RWPE1 (cell line): ENCODE measurements around the gene KMT2D.

Experiments
- CTCF ChIA-PET: fragments of 350-600 bp; sonication (Branson Sonifier 250); formaldehyde crosslinking; extraction: SDS; loops from one replicate; lab custom pipeline; 2021; lab: Yijun Ruan, JAX
- POLR2A ChIA-PET: fragments of 400-600 bp; formaldehyde crosslinking; extraction: SDS; loops from one replicate; lab custom pipeline; 2020; ENCODE audit warnings: antibody characterized with exemption; ENCODE audit not compliant: low non-redundant PET; lab: Yijun Ruan, JAX
- DNase-seq: peaks from one replicate; pipeline ENCODE4 v3.0.0; 2012; ENCODE audit warnings: low spot score
- H3K27ac ChIP-seq: fragments of 450-650 bp; 2 replicates; pipeline ENCODE4 v1.5.1; 2017
- TF ChIP-seq, protein P1 (sequence below): fragments of 450-650 bp; conservative IDR thresholded peaks from 2 replicates; pipeline ENCODE4 v1.5.1; 2017; ENCODE audit warnings: low read depth, mild to moderate bottlenecking

KMT2D gene

GRCh38 chr12:49018261-49019119 is 42.1 kb downstream of the KMT2D start, which contains the start of gene PRKAG1:
Gene PRKAG1, minus strand, starts transcription at chr12:49018776. Its CDS starts 36 bp downstream, at chr12:49018740.
- H3K27ac ChIP-seq: peak within 1 kb of the TSS; percentile 84
- POLR2A ChIA-PET: interaction anchor here (0.7 to 1.0 kb wide), 2 partner anchors 17 to 112 kb away, joined by 3 read pairs; no protein-coding TSS in a partner anchor
- CTCF ChIA-PET: interaction anchor here (0.6 to 1.1 kb wide), 7 partner anchors 9 to 190 kb away, joined by 3 to 7 read pairs (median 4); no protein-coding TSS in a partner anchor
- TF ChIP-seq, protein P1, sequence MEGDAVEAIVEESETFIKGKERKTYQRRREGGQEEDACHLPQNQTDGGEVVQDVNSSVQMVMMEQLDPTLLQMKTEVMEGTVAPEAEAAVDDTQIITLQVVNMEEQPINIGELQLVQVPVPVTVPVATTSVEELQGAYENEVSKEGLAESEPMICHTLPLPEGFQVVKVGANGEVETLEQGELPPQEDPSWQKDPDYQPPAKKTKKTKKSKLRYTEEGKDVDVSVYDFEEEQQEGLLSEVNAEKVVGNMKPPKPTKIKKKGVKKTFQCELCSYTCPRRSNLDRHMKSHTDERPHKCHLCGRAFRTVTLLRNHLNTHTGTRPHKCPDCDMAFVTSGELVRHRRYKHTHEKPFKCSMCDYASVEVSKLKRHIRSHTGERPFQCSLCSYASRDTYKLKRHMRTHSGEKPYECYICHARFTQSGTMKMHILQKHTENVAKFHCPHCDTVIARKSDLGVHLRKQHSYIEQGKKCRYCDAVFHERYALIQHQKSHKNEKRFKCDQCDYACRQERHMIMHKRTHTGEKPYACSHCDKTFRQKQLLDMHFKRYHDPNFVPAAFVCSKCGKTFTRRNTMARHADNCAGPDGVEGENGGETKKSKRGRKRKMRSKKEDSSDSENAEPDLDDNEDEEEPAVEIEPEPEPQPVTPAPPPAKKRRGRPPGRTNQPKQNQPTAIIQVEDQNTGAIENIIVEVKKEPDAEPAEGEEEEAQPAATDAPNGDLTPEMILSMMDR: peak; percentile 61
- DNase-seq: peak; percentile 99

DNA sequence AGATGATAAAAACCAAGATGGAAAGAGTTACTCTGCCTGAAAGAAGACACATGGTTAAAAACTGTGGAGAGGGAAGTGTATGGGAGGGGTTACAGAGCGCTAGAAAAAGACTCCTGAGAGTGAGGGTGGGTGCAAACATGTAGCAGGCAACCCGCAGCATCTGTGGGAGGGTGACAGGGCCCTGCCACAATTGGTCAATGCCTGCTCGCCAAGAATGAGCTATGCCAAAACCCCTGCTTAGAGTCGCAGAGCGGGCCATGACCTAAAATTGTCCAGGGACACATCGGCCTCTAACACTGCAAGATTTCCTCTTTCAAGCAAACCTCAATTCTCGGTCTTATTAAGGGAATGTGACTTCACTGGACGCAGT is 42.7 kb downstream of the KMT2D start:
- DNase-seq: no peak
- TF ChIP-seq, protein P1: no peak
- ChIA-PET CTCF (interaction anchor here (0.6 to 1.1 kb wide), 7 partner anchors 8 to 190 kb away, joined by 3 to 7 read pairs (median 4); no protein-coding TSS in a partner anchor), POLR2A (interaction anchor here (0.7 to 1.0 kb wide), 2 partner anchors 17 to 113 kb away, joined by 3 read pairs; no protein-coding TSS in a partner anchor)
- peak overlapping the region; percentile 84 for H3K27ac ChIP-seq

DNA sequence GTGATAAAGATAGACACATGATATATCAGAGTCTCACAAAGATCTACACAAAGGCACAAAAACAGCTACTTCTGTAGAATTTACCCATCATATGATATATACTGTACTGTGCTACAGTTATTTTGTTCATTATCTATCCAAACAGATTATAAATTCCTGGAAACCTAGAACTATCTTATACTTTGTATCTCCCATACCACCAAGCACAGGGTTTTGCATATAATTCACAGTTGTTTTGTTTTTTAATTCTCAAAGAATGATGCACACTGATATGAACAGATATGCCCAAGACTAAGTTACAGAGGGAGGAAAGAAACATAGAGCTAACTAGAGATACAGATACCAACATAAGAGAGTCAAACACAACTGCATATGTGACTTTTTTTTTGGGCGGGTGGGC is 45.4 kb downstream of the KMT2D start:
- DNase-seq: no peak
- TF ChIP-seq, protein P1: no peak
- peak overlapping the region; percentile 10; the same call in 1 of the 2 replicates for H3K27ac ChIP-seq
- ChIA-PET POLR2A (no interaction called here), CTCF (interaction anchor here (1.4 kb wide), 1 partner anchor 14 kb away, joined by 3 read pairs; no protein-coding TSS in a partner anchor)

GRCh38 chr12:49014547-49014946 is 46.0 kb downstream of the KMT2D start:
- CTCF ChIA-PET: interaction anchor here (0.6 to 1.4 kb wide), 3 partner anchors 14 to 252 kb away, joined by 3 to 6 read pairs (median 3); no protein-coding TSS in a partner anchor
- POLR2A ChIA-PET: no interaction called here
- TF ChIP-seq, protein P1: peak; percentile 16; the same call in 1 of the 2 replicates
- no peak overlapping the region for H3K27ac ChIP-seq
- DNase-seq: no peak

- no peak overlapping the region for H3K27ac ChIP-seq
- CTCF ChIA-PET: interaction anchor here (1.5 to 1.6 kb wide), 2 partner anchors 25 to 35 kb away, joined by 4 to 5 read pairs; partner anchors contain the start of gene WNT1
- TF ChIP-seq, protein P1: no peak
- POLR2A ChIA-PET: no interaction called here
- no peak for DNase-seq
These were observed 47.2 kb downstream of the KMT2D start for GRCh38 chr12:49013428-49013827.

- ChIA-PET CTCF (interaction anchor here (0.7 to 1.6 kb wide), 3 partner anchors 25 to 75 kb away, joined by 4 to 5 read pairs (median 5); partner anchors contain the start of gene WNT1), POLR2A (interaction anchor here (0.7 kb wide), 1 partner anchor 99 kb away, joined by 3 read pairs; no protein-coding TSS in a partner anchor)
- no peak for DNase-seq
- TF ChIP-seq, protein P1: no peak
- no peak overlapping the region for H3K27ac ChIP-seq
These were observed 47.9 kb downstream of the KMT2D start for GRCh38 chr12:49012739-49013138.
